ENCODE results near the gene FAM162A.

The FAM162A gene

GRCh38 chr3:122389197-122389596 is 5.2 kb downstream of the FAM162A start:
- no peak for DNase-seq

- DNase-seq: no peak
These were observed 5.9 kb downstream of the FAM162A start for GRCh38 chr3:122389892-122390291.

- peak; percentile 51 for DNase-seq
These were observed 6.7 kb downstream of the FAM162A start for GRCh38 chr3:122390665-122391064.

- DNase-seq: no peak
These were observed 7.9 kb downstream of the FAM162A start for GRCh38 chr3:122391681-122392446.

- peak; percentile 85 for DNase-seq
These were observed 9.2 kb downstream of the FAM162A start for GRCh38 chr3:122392868-122393844.

GRCh38 chr3:122394173-122394572 is 10.2 kb downstream of the FAM162A start:
- no peak for DNase-seq

- DNase-seq: no peak
These were observed 11.6 kb downstream of the FAM162A start for GRCh38 chr3:122395582-122395981.

GRCh38 chr3:122396511-122396910 is 12.5 kb downstream of the FAM162A start:
- DNase-seq: no peak

GRCh38 chr3:122397201-122397600 is 13.2 kb downstream of the FAM162A start:
- no peak for DNase-seq

- DNase-seq: no peak
These were observed 14.9 kb downstream of the FAM162A start for GRCh38 chr3:122398920-122399319.

GRCh38 chr3:122403489-122403888 is 19.5 kb downstream of the FAM162A start:
- no peak for DNase-seq

GRCh38 chr3:122405015-122405414 is 21.0 kb downstream of the FAM162A start:
- DNase-seq: no peak

- DNase-seq: no peak
These were observed 22.2 kb downstream of the FAM162A start for GRCh38 chr3:122406198-122406597.

GRCh38 chr3:122407946-122408345 is 24.0 kb downstream of the FAM162A start:
- DNase-seq: no peak

GRCh38 chr3:122409446-122409845 is 25.5 kb downstream of the FAM162A start:
- DNase-seq: no peak

- DNase-seq: no peak
These were observed 26.1 kb downstream of the FAM162A start for GRCh38 chr3:122410111-122410510.

GRCh38 chr3:122410639-122411038 is 26.7 kb downstream of the FAM162A start:
- no peak for DNase-seq

GRCh38 chr3:122414391-122414790 is 30.4 kb downstream of the FAM162A start:
- DNase-seq: no peak

GRCh38 chr3:122415104-122415744 is 31.2 kb downstream of the FAM162A start:
- DNase-seq: peak; percentile 82

- peak; percentile 99 for DNase-seq
These were observed 32.0 kb downstream of the FAM162A start, which contains the start of gene WDR5B for GRCh38 chr3:122415762-122416654. WDR5B (minus strand) TSS chr3:122416062; CDS start chr3:122415528, 534 bp downstream.

- no peak for DNase-seq
These were observed 33.0 kb downstream of the FAM162A start for GRCh38 chr3:122416966-122417365.

GRCh38 chr3:122421101-122421500 is 37.1 kb downstream of the FAM162A start:
- no peak for DNase-seq
